Psoas muscle (tissue), 8 donors: ENCODE data around the gene EIPR1. TPM values are rescaled to one million over a fixed set of nuclear protein-coding genes. Genes with fewer than 3 reads are reported as not detected.

Source experiments
- ATAC-seq, 4 donors: fragments of 200-7000 bp; cut with Tn5 transposase; one replicate each; pipeline ENCODE4 v1.9.1; 2020; ENCODE audit warnings: moderate library complexity in 3 of 4, mild to moderate bottlenecking in 2 of 4
- DNase-seq, 2 donors: peaks; one replicate each; pipeline ENCODE4 v3.0.0-alpha.2; 2020
- H3K27ac ChIP-seq: fragments of 200-600 bp; one replicate; pipeline ENCODE4 v1.8.0; 2022
- H3K27me3 ChIP-seq, 3 donors: fragments of 200-600 bp in 1 of 3; one replicate each; pipeline versions ENCODE4 v1.6.1 to v1.8.0; 2013 to 2022; ENCODE audit warnings: low read length in 2 of 3, mild to moderate bottlenecking in 2 of 3, moderate library complexity in 1 of 3; ENCODE audit not compliant: insufficient read depth in 3 of 3
- H3K36me3 ChIP-seq, 2 donors: fragments of 200-600 bp in 1 of 2; one replicate each; pipeline versions ENCODE4 v1.6.1 to v1.8.0; 2013 to 2022; ENCODE audit warnings: low read depth in 1 of 2, mild to moderate bottlenecking in 1 of 2, moderate library complexity in 1 of 2; ENCODE audit not compliant: insufficient read depth in 1 of 2
- H3K4me1 ChIP-seq: fragments of 200-600 bp; one replicate; pipeline ENCODE4 v1.8.0; 2022
- H3K4me3 ChIP-seq: fragments of 200-600 bp; one replicate; pipeline ENCODE4 v1.8.0; 2022; ENCODE audit warnings: mild to moderate bottlenecking
- H3K9me3 ChIP-seq: fragments of 200-600 bp; one replicate; pipeline ENCODE4 v1.8.0; 2022
- CTCF ChIP-seq: fragments of 200-600 bp; IDR thresholded peaks from one replicate; pipeline ENCODE4 v1.8.0; 2022; ENCODE audit warnings: antibody characterized with exemption
- WGBS, 3 donors: extraction: QIAGEN DNeasy Blood & Tissue Kit; methylation state at CpG; one replicate each; pipeline versions ENCODE4 v1.1.6 to v1.1.7; 2013; 5-methylcytosine and 5-hydroxymethylcytosine counted together
- intact Hi-C, 2 donors: fragments of 100-400 bp; cut with DNase I; formaldehyde crosslinking; loops; one replicate each; pipeline versions ENCODE4 v1.11.0 to v1.14.2; 2022
- polyA plus RNA-seq, 3 donors: library from polyadenylated mRNA; stranded (reverse); fragments of 200-250 nt; gene quantifications; one replicate each; pipeline ENCODE4 v1.2.3, GENCODE V29; 2013
- total RNA-seq, 4 donors: library from RNA; stranded (reverse); fragmentation: NEBNext Ultra II Directional in 2 of 4; extraction: Animal tissue kit (Norgen Biotek cat#: 25700) in 2 of 4; gene quantifications; one replicate each; pipeline versions ENCODE4 v1.2.1 to v1.2.4, GENCODE V29; 2021 to 2023
- donor health status: healthy with polysubstance abuse.
- donor health status: DM: no; HTN: no; CAD: no; lungs with moderate emphysema.
- donor health status: Bipolar disorder and iron deficiency.
- donor health status: healthy.
- donor health status: DM: yes; HTN: yes; CAD: no.
- donor health status: DM: no; HTN: no; CAD: no.
- donor health status: DM: no; HTN: no; CAD: no.
- donor health status: DM: yes; HTN: yes; CAD: no.

EIPR1 gene
- total and polyA plus RNA-seq, 7 donors, result 9.7 to 42.1 (median 12.5) TPM

GRCh38 chr2:3399381-3399780, 21.8 kb upstream of the EIPR1 start:
- WGBS, 3 donors, result 30 to 65% (median 33%) methylated on average over 3 of the region's 3 CpGs
- H3K4me3 ChIP-seq, result no peak overlapping the region
- H3K36me3 ChIP-seq, result peaks cover 0 to 34% of the 10 kb centered on the region in 2 donors

GRCh38 chr2:3398857-3399256, 21.2 kb upstream of the EIPR1 start:
- DNase-seq (no peak), ATAC-seq (no peak)
- H3K27ac ChIP-seq, result no peak overlapping the region
- H3K36me3 ChIP-seq, result peaks cover 0 to 34% of the 10 kb centered on the region in 2 donors
- WGBS, 3 donors, result 72 to 90% (median 83%) methylated on average over 5 of the region's 5 CpGs
- intact Hi-C loops, result no loop called here
- H3K4me1 ChIP-seq, result peaks cover 7% of the 10 kb centered on the region
- no peak for TF ChIP-seq CTCF
- no peak overlapping the region for H3K4me3 ChIP-seq
- peaks cover 16% of the 10 kb centered on the region for H3K9me3 ChIP-seq
- no peaks in the 10 kb centered on the region for H3K27me3 ChIP-seq

More at GRCh38 chr2:3399381-3399780, 21.8 kb upstream of the EIPR1 start:
- TF ChIP-seq CTCF, result no peak
- H3K9me3 ChIP-seq, result peaks cover 16% of the 10 kb centered on the region
- intact Hi-C loops, result no loop called here
- peak overlapping the region; percentile 12 for H3K27ac ChIP-seq
- DNase-seq (no peak), ATAC-seq (no peak)
- no peaks in the 10 kb centered on the region for H3K27me3 ChIP-seq
- H3K4me1 ChIP-seq, result peaks cover 7% of the 10 kb centered on the region

- H3K27ac ChIP-seq, result no peak overlapping the region
- DNase-seq, result no peak
- intact Hi-C loops, result no loop called here
- H3K9me3 ChIP-seq, result peaks cover 16% of the 10 kb centered on the region
- no peaks in the 10 kb centered on the region for H3K27me3 ChIP-seq
- WGBS, 3 donors, result 99 to 100% (median 100%) methylated on average over 1 of the region's 1 CpG
- H3K4me1 ChIP-seq, result peaks cover 7% of the 10 kb centered on the region
- TF ChIP-seq CTCF, result no peak
- no peak overlapping the region for H3K4me3 ChIP-seq
- ATAC-seq, result no peak
- H3K36me3 ChIP-seq, result peaks cover 3 to 34% of the 10 kb centered on the region in 2 donors
Observed at GRCh38 chr2:3396920-3397559, 19.4 kb upstream of the EIPR1 start.

GRCh38 chr2:3392216-3392615, 14.6 kb upstream of the EIPR1 start:
- H3K27ac ChIP-seq, result no peak overlapping the region
- H3K4me1 ChIP-seq, result no peaks in the 10 kb centered on the region
- no peak for DNase-seq
- no peak overlapping the region for H3K4me3 ChIP-seq
- peaks cover 15% of the 10 kb centered on the region for H3K9me3 ChIP-seq
- 91 to 93% (median 93%) methylated on average over 4 of the region's 4 CpGs for WGBS, 3 donors
- ATAC-seq, result no peak
- H3K27me3 ChIP-seq, result no peaks in the 10 kb centered on the region
- peaks cover 10 to 53% of the 10 kb centered on the region in 2 donors for H3K36me3 ChIP-seq
- TF ChIP-seq CTCF, result no peak
- intact Hi-C loops, result no loop called here

- H3K27me3 ChIP-seq, result no peaks in the 10 kb centered on the region
- H3K27ac ChIP-seq, result no peak overlapping the region
- H3K9me3 ChIP-seq, result no peaks in the 10 kb centered on the region
- no peak for ATAC-seq
- WGBS, 3 donors, result 82 to 88% (median 88%) methylated on average over 8 of the region's 8 CpGs
- H3K36me3 ChIP-seq, result peaks cover 10 to 58% of the 10 kb centered on the region in 2 donors
- no peaks in the 10 kb centered on the region for H3K4me1 ChIP-seq
- H3K4me3 ChIP-seq, result no peak overlapping the region
- no peak for DNase-seq
- intact Hi-C loops, result no loop called here
- no peak for TF ChIP-seq CTCF
Observed at GRCh38 chr2:3390041-3390440, 12.4 kb upstream of the EIPR1 start.
